Stomach (tissue), 9 donors: Measurements from ENCODE around the gene LUZP1. TPM values are rescaled to one million over a fixed set of nuclear protein-coding genes. Genes with fewer than 3 reads are reported as not detected.

Experiments used
- DNase-seq, 2 donors: peaks; one replicate each; pipeline versions ENCODE4 v3.0.0 to v3.0.0-alpha.2; 2013 to 2019
- H3K27ac ChIP-seq, 5 donors: fragments of 200-600 bp in 4 of 5; sonication (generic) in 4 of 5; one replicate each; pipeline ENCODE4 v1.5.1; 2013 to 2019; ENCODE audit warnings: mild to moderate bottlenecking in 1 of 5, moderate library complexity in 1 of 5
- H3K27me3 ChIP-seq, 3 donors: fragments of 200-600 bp; sonication (generic); one replicate each; pipeline ENCODE4 v1.5.1; 2017 to 2019; ENCODE audit warnings: mixed run types in 1 of 3
- H3K36me3 ChIP-seq, 4 donors: fragments of 200-600 bp; sonication (generic); 1 replicate in 3 of 4; 2 replicates in 1 of 4; pipeline ENCODE4 v1.5.1; 2016 to 2019
- H3K4me1 ChIP-seq, 4 donors: fragments of 200-600 bp; sonication (generic); one replicate each; pipeline ENCODE4 v1.5.1; 2016 to 2019
- H3K4me3 ChIP-seq, 4 donors: fragments of 200-600 bp; sonication (generic) in 3 of 4; one replicate each; pipeline ENCODE4 v1.5.1; 2016 to 2019; ENCODE audit warnings: mild to moderate bottlenecking in 1 of 4
- H3K9me3 ChIP-seq, 4 donors: fragments of 200-600 bp; sonication (generic); one replicate each; pipeline ENCODE4 v1.5.1; 2016 to 2019
- EP300 ChIP-seq: sonication (generic); formaldehyde crosslinking; IDR thresholded peaks from one replicate; pipeline ENCODE4 v1.6.1; 2017; ENCODE audit warnings: antibody characterized with exemption
- POLR2A ChIP-seq, 4 donors: fragments of 450-650 bp; IDR thresholded peaks; one replicate each; pipeline ENCODE4 v1.6.1; 2016; ENCODE audit warnings: antibody characterized with exemption in 4 of 4, control low read depth in 2 of 4, mild to moderate bottlenecking in 1 of 4, moderate library complexity in 1 of 4
- POLR2AphosphoS5 ChIP-seq, 3 donors: sonication (generic); formaldehyde crosslinking; IDR thresholded peaks; one replicate each; pipeline ENCODE4 v1.6.1; 2016; ENCODE audit warnings: antibody characterized with exemption in 3 of 3
- WGBS, 5 donors: extraction: QIAGEN DNeasy Blood & Tissue Kit in 3 of 5; methylation state at CpG; one replicate each; pipeline versions ENCODE4 v1.1.5 to v1.1.7; 2013 to 2018; 5-methylcytosine and 5-hydroxymethylcytosine counted together
- intact Hi-C: fragments of 100-400 bp; cut with DNase I; formaldehyde crosslinking; loops from one replicate; pipeline ENCODE4 v1.15.1; 2023; ENCODE audit warnings: low total_unique reads
- polyA plus RNA-seq, 3 donors: library from polyadenylated mRNA; stranded (reverse); fragments of 200-250 nt; gene quantifications; one replicate each; pipeline ENCODE4 v1.2.3, GENCODE V29; 2013
- total RNA-seq, 5 donors: library from RNA; depleted of rRNA; stranded (reverse); fragments of >200 nt; gene quantifications; one replicate each; pipeline versions ENCODE4 v1.1.0 to v1.2.3, GENCODE V29; 2014 to 2016
- TF ChIP-seq, protein P1 (sequence below), 7 experiments: fragments of 450-650 bp in 4 of 7; fragments of 200-600 bp in 3 of 7; sonication (generic) in 3 of 7; IDR thresholded peaks; one replicate each; pipeline ENCODE4 v1.5.1; 2016 to 2019; ENCODE audit warnings: antibody characterized with exemption in 7 of 7, control low read depth in 2 of 7, mild to moderate bottlenecking in 1 of 7
- donor health status: healthy with polysubstance abuse.
- donor health status: Bipolar disorder and iron deficiency.
- donor health status: healthy.

LUZP1 gene
- total and polyA plus RNA-seq, 8 donors, result 2.6 to 20.4 (median 13.4) TPM

DNA sequence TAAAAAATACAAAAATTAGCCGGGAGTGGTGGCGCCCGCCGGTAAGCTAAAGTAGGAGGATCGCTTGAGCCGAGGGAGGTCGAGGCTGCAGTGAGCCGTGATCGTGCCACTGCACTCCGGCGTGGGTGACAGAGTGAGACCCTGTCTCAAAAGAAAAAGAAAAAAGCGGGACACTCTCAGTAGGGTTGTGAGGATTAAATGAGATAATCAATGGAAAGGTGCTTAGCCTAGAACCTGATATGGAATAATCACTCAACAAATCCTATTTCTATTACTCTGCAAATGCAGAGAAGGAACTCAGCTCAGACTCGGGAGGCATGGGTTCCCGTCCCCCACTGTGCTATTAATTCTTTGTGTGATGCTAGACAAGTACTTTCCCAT lies 529 bp upstream of the LUZP1 start:
- intact Hi-C loops, result no loop called here
- Histone ChIP-seq H3K27me3 (no peaks in the 10 kb centered on the region), H3K27ac (peak overlapping the region in 4 of 5 donors; percentile 89 to 96 (median 92)), H3K4me3 (peak overlapping the region; percentile 74 to 86 (median 77)), H3K9me3 (no peaks in the 10 kb centered on the region), H3K4me1 (peaks cover 8 to 48% (median 21%) of the 10 kb centered on the region in 4 donors), H3K36me3 (no peaks in the 10 kb centered on the region)
- TF ChIP-seq POLR2AphosphoS5 (IDR thresholded peaks at IDR 0.05), result no peak
- TF ChIP-seq, protein P1, sequence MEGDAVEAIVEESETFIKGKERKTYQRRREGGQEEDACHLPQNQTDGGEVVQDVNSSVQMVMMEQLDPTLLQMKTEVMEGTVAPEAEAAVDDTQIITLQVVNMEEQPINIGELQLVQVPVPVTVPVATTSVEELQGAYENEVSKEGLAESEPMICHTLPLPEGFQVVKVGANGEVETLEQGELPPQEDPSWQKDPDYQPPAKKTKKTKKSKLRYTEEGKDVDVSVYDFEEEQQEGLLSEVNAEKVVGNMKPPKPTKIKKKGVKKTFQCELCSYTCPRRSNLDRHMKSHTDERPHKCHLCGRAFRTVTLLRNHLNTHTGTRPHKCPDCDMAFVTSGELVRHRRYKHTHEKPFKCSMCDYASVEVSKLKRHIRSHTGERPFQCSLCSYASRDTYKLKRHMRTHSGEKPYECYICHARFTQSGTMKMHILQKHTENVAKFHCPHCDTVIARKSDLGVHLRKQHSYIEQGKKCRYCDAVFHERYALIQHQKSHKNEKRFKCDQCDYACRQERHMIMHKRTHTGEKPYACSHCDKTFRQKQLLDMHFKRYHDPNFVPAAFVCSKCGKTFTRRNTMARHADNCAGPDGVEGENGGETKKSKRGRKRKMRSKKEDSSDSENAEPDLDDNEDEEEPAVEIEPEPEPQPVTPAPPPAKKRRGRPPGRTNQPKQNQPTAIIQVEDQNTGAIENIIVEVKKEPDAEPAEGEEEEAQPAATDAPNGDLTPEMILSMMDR (IDR thresholded peaks at IDR 0.05), result no peak
- TF ChIP-seq EP300, result no peak
- DNase-seq, result no peak
- WGBS, 5 donors, result 47 to 54% (median 49%) methylated on average over 14 of the region's 14 CpGs

DNA sequence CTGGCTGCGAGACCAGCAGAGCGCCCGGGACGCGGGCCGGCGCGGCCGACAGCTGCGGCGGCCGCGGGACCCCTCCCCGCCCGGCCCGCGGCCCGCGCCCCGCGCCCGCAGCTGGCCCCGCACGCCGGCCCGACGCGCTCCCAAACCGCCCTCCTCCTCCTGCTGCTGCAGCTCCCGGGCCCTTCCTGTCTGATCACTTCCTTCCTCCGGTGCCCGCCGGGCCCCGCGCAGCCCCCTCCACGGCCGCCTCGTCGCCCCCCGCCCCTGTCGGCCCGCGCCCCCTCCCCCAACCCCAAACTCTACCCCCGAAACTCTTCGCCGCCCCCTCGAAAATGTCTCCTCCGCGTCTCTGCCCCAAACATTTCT lies 594 bp downstream of the LUZP1 start:
- Histone ChIP-seq H3K27ac (peak overlapping the region; percentile 89 to 96 (median 92)), H3K27me3 (no peaks in the 10 kb centered on the region), H3K36me3 (no peaks in the 10 kb centered on the region), H3K4me1 (peaks cover 8 to 48% (median 21%) of the 10 kb centered on the region in 4 donors), H3K4me3 (peak overlapping the region; percentile 74 to 86 (median 77)), H3K9me3 (no peaks in the 10 kb centered on the region)
- peak in 1 of 2 donors; percentile 71 for DNase-seq
- intact Hi-C loops, result no loop called here
- WGBS, 5 donors, result 0 to 2% (median 1%) methylated on average over 21 to 49 of the region's 49 CpGs
- TF ChIP-seq, protein P1 (IDR thresholded peaks at IDR 0.05), result no peak

DNA sequence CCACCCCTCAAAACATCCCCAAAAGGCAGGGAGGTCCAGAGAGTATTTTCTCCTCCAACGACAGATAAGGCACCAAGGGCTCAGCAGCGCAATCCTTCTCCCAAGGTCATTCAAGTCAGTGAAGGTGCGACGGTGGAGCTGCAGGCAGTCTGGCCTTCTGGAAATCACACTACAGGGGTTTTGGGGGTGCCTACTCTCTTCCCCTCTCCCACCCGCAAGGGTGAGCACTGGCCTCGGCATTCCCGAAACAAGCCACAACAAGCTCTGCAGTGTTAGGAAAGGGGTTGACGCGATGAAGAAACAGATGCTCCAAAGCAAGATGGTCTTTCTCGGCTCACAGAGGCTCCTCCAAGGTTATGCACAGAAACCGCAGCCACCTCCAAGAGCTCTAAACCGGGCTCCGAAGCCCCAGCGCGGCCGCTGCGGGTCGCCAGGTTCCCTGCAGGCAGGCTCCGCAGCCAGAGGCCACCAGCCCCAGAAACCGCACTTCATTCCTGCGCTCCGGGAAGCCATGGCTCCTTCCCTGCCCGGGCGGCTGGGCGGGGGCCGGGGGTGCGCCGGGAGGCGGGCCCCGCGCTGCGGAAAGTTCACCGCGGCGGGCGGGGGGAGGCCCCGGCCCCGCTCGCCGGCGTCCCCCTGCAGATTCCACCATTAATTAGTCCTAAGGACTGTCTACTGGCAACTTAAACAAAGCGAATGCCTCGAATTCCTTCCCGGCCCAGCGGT lies 1.1 kb downstream of the LUZP1 start:
- Histone ChIP-seq H3K4me3 (peak overlapping the region; percentile 74 to 86 (median 77)), H3K27me3 (no peaks in the 10 kb centered on the region), H3K9me3 (no peaks in the 10 kb centered on the region), H3K27ac (peak overlapping the region; percentile 89 to 96 (median 92)), H3K36me3 (no peaks in the 10 kb centered on the region), H3K4me1 (peaks cover 8 to 48% (median 21%) of the 10 kb centered on the region in 4 donors)
- DNase-seq, result peak; percentile 54 to 82
- intact Hi-C loops, result no loop called here
- 1 to 2% (median 2%) methylated on average over 14 to 45 of the region's 45 CpGs for WGBS, 5 donors
- TF ChIP-seq, protein P1 (IDR thresholded peaks at IDR 0.05), result no peak
- TF ChIP-seq POLR2AphosphoS5 (IDR thresholded peaks at IDR 0.05), result no peak
- TF ChIP-seq EP300, result no peak
- no peak for TF ChIP-seq POLR2A (IDR thresholded peaks at IDR 0.05)

DNA sequence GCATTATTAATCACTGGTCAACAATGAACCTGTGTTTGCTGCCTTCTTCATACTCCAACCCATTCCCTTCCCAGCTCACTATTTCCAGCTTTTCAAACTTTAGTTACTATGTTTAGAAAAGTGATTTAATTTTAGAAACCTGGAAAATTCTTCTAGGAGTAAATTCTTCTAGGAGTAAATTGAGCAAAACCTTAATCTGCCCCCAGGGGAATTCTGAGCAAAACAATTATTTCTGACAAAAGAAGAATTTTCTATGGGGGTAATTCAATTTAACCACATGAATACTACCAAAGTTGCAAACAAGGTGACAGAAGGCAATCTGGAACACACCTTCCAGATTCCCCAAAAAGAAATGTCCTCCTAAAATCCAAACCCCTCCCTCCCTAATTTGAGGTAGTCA lies 1.8 kb downstream of the LUZP1 start:
- DNase-seq, result no peak
- H3K27me3 ChIP-seq, result no peaks in the 10 kb centered on the region
- H3K36me3 ChIP-seq, result no peaks in the 10 kb centered on the region
- peaks cover 8 to 48% (median 21%) of the 10 kb centered on the region in 4 donors for H3K4me1 ChIP-seq
- no peaks in the 10 kb centered on the region for H3K9me3 ChIP-seq
- intact Hi-C loops, result no loop called here
- peak overlapping the region; percentile 74 to 86 (median 77) for H3K4me3 ChIP-seq
- no peak for TF ChIP-seq EP300
- TF ChIP-seq, protein P1 (IDR thresholded peaks at IDR 0.05), result no peak
- TF ChIP-seq POLR2A (IDR thresholded peaks at IDR 0.05), result no peak
- TF ChIP-seq POLR2AphosphoS5 (IDR thresholded peaks at IDR 0.05), result no peak
- peak overlapping the region in 3 of 5 donors; percentile 90 to 96 (median 95) for H3K27ac ChIP-seq
